ENCODE data around the gene RNF144B.
A peak's percentile ranks its signal among the peaks of the same experiment; 100 is the strongest.

The RNF144B gene

DNA sequence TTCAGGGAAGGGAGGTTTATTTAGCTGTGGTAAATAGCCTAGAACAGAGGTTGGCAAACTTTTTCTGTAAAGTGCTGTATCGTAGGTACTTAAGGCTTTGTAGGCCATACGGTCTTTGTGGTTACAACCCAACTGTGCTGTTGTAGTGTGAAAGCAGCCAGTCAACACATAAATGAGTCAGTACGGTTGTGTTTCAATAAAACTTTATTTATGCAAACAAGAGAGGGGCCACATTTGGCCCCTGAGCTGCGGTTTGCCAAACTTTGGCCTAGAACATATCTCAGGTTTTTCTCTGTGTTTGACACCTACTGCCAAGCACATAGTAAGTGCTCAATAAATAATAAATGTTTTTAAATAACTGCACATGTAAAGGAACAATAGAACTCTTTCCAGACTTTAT is 102.2 kb downstream of the RNF144B start:
- H3K27ac ChIP-seq = no peak overlapping the region
- TF ChIP-seq, protein P1, sequence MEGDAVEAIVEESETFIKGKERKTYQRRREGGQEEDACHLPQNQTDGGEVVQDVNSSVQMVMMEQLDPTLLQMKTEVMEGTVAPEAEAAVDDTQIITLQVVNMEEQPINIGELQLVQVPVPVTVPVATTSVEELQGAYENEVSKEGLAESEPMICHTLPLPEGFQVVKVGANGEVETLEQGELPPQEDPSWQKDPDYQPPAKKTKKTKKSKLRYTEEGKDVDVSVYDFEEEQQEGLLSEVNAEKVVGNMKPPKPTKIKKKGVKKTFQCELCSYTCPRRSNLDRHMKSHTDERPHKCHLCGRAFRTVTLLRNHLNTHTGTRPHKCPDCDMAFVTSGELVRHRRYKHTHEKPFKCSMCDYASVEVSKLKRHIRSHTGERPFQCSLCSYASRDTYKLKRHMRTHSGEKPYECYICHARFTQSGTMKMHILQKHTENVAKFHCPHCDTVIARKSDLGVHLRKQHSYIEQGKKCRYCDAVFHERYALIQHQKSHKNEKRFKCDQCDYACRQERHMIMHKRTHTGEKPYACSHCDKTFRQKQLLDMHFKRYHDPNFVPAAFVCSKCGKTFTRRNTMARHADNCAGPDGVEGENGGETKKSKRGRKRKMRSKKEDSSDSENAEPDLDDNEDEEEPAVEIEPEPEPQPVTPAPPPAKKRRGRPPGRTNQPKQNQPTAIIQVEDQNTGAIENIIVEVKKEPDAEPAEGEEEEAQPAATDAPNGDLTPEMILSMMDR (conservative IDR thresholded peaks at IDR 0.05) = no peak

DNA sequence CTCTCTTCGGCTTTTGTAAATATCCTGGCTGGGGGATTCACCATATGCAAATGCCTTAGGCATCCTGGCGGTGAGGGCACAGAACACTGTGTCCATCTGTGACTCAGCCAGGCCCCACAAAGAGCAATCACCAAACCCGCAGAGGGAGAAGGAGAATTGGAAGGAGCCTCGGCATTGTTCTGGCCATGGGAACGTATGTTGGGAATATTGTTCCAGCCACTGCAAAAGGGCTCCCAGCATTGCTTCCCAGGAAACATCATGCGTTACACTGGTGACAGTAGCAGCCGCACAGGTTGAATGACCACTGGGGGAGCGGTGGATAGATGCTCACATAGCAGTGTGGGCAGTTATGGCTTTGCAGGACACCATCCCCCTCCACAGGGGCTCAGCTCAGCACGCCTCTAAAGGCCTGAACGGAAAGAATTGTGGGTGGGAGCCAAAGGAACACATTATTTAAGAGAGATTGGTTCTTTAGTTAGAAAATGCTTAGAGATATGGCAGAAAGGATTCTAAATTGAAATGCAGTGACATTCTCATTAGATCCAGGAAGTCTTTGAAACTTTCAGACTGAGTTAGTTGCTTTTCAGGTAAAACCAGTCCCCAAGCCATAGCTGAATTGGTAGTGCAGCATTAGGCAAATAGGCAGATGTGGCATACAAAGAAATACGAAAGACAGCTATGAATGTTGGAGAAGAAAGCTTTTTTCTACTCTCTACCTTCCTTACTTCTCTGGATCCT is 104.3 kb downstream of the RNF144B start:
- peak overlapping the region; percentile 29; the same call in 1 of the 2 replicates for H3K27ac ChIP-seq
- TF ChIP-seq, protein P1 (conservative IDR thresholded peaks at IDR 0.05) = no peak

DNA sequence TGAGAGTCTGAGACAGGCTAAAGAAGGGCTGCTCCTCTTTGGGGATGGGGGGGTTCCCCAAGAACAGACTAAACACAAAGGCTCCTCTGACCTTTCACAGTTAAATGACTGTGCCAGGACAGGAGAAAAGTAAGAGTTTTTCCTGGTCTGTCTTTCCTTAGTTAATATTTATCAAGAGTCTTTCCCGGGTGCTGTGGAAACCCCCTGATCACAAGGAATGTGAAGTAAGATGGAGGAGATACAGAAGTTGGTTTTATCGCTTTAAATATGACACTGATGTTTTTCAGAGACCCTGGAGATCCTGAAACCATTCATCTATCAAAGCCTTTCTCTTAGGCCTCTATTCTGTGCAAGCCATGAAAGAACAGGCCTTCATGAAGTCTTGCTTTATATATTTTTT is 105.8 kb downstream of the RNF144B start:
- TF ChIP-seq, protein P1 (conservative IDR thresholded peaks at IDR 0.05) = no peak
- no peak overlapping the region; the same call in 1 of the 2 replicates for H3K27ac ChIP-seq

DNA sequence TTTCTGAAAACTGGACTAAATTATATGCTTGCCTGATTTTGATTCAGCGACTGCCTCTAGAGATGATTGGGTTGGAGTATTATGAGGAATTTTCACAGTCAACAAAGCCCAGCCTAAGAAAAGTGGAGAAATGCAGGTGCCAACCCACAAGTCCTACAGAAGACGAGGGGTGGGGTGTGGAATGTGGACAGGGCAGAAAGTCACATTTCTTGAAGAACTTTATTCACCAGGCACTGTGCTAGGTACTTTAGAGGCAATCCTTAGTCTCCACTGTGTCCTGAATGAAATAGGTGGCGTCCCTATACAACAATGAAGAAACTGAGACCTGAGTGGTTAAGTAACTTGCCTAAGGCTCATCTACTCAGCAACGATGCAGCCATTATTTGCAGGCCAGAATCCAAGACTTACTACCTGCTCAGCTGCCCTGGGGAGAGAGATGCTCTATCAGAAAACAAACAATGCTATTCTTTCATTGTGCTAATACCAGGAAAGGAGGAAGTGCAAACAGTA is 106.3 kb downstream of the RNF144B start:
- H3K27ac ChIP-seq = no peak overlapping the region; the same call in 1 of the 2 replicates
- TF ChIP-seq, protein P1 (conservative IDR thresholded peaks at IDR 0.05) = no peak

DNA sequence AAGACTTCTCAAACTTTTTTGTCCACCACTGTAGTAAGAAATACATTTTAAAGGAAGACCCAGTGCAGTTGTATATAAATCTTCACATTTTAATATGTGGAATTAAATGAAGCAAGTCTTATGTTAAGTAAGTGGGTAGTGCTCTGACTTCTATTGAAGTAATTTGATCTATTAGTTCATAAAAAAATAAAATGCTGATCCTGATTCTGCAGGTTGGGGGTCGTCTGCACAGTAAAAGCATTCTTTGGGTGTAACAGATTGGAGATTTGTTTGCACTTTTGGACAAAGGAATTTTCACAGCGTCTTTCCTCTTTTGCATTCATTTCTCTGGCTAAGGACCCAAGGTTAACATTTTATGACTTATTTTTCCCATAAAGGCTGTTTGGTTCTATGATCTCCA is 106.8 kb downstream of the RNF144B start:
- TF ChIP-seq, protein P1 (conservative IDR thresholded peaks at IDR 0.05) = no peak

DNA sequence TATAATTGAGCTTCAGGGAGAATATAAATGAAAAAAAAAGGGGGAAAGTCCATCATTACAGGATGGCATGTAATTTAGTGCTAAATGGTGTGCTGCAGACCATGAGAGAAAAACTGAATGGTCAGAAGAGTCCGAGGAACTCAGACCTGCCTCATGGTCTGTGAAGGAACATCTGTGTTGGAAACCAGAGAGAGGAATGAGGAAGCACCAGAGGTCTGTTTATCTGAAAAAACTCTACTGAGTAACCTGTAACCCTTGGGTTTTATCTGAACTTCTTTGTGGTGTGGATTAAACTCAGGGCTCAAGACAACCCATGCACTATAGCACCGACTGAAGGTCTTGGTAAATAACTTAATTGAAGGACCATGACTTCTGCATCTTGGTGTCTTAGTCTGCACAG is 108.1 kb downstream of the RNF144B start:
- H3K27ac ChIP-seq = no peak overlapping the region
- TF ChIP-seq, protein P1 (conservative IDR thresholded peaks at IDR 0.05) = no peak

More for the DNA sequence above, 106.8 kb downstream of the RNF144B start:
- H3K27ac ChIP-seq = no peak overlapping the region; the same call in 1 of the 2 replicates

DNA sequence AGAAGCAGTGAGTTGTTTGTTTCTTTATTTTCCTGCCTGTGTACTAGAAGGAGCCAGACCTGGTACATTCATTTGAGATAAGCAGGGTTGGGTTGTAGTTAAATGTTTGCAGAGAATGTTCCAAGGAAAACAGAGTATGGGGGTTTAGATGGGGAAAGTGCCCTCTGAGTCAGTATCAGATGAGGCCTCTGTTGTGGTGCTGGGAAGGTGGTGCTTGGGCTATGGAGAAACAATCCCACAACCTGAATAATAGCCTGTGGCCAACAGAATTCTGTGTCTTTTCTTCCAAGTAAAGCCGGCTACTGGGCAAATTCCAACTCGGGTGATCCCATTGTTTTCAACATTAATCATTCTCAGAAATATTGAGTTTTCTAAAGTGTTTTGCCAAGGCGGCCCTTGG is 109.3 kb downstream of the RNF144B start:
- H3K27ac ChIP-seq = no peak overlapping the region
- TF ChIP-seq, protein P1 (conservative IDR thresholded peaks at IDR 0.05) = no peak
